GM19324 (cell line): ENCODE results near the gene MTMR12.
"Not testable (repeated sequence)": the region's sequence is repeated elsewhere in the genome, so short reads cannot be mapped to it uniquely, and the experiment has no call there.

Experiments
- ATAC-seq: cut with Tn5 transposase; IDR thresholded peaks from one replicate; pipeline ENCODE4 v1.9.1; 2021; ENCODE audit warnings: mild to moderate bottlenecking, moderate library complexity; ENCODE audit not compliant: unreplicated experiment, low FRiP score

The MTMR12 gene

GRCh38 chr5:32302835-32303754, 9.6 kb downstream of the MTMR12 start:
- no peak for ATAC-seq

- no peak for ATAC-seq
Measured at GRCh38 chr5:32301891-32302290, 10.8 kb downstream of the MTMR12 start.

GRCh38 chr5:32299059-32299677, 13.6 kb downstream of the MTMR12 start:
- ATAC-seq, result no peak

- ATAC-seq, result no peak
Measured at GRCh38 chr5:32298059-32298415, 14.7 kb downstream of the MTMR12 start.

- no peak for ATAC-seq
Measured at GRCh38 chr5:32297181-32298058, 15.3 kb downstream of the MTMR12 start.

GRCh38 chr5:32295966-32296772, 16.6 kb downstream of the MTMR12 start:
- ATAC-seq, result not testable (repeated sequence)

GRCh38 chr5:32291591-32291990, 21.1 kb downstream of the MTMR12 start:
- no peak for ATAC-seq

- ATAC-seq, result no peak
Measured at GRCh38 chr5:32290922-32291321, 21.8 kb downstream of the MTMR12 start.

GRCh38 chr5:32290501-32290900, 22.2 kb downstream of the MTMR12 start:
- ATAC-seq, result not testable (repeated sequence)

GRCh38 chr5:32289986-32290385, 22.8 kb downstream of the MTMR12 start:
- not testable (repeated sequence) for ATAC-seq

GRCh38 chr5:32288135-32288534, 24.6 kb downstream of the MTMR12 start:
- not testable (repeated sequence) for ATAC-seq

GRCh38 chr5:32287525-32287924, 25.2 kb downstream of the MTMR12 start:
- not testable (repeated sequence) for ATAC-seq

GRCh38 chr5:32285510-32286138, 27.1 kb downstream of the MTMR12 start:
- no peak for ATAC-seq

GRCh38 chr5:32283539-32284377, 29.0 kb downstream of the MTMR12 start:
- peak; percentile 64 for ATAC-seq

GRCh38 chr5:32283061-32283460, 29.7 kb downstream of the MTMR12 start:
- ATAC-seq, result no peak

GRCh38 chr5:32282633-32283032, 30.1 kb downstream of the MTMR12 start:
- ATAC-seq, result no peak

- not testable (repeated sequence) for ATAC-seq
Measured at GRCh38 chr5:32281378-32282133, 31.2 kb downstream of the MTMR12 start.

- peak; percentile 72 for ATAC-seq
Measured at GRCh38 chr5:32280656-32281081, 32.1 kb downstream of the MTMR12 start.
